Effector memory CD4-positive, alpha-beta T cell (primary cell): Measurements from ENCODE around the gene ZNF550.

Source experiments
- DNase-seq, 3 donors: peaks; one replicate each; pipeline ENCODE4 v3.0.0-alpha.2; 2020
- H3K27ac ChIP-seq: 2 replicates; pipeline ENCODE4 v1.7.0; 2013; ENCODE audit warnings: mild to moderate bottlenecking, low read length, moderate library complexity; ENCODE audit not compliant: insufficient read depth, poor library complexity, severe bottlenecking
- H3K27me3 ChIP-seq: replicated peaks from 2 replicates; pipeline ENCODE4 v1.7.0; 2013; ENCODE audit warnings: mild to moderate bottlenecking, low read length; ENCODE audit not compliant: insufficient read depth, control insufficient read depth, poor library complexity, severe bottlenecking
- H3K36me3 ChIP-seq: 2 replicates; pipeline ENCODE4 v1.7.0; 2013; ENCODE audit warnings: mild to moderate bottlenecking, low read length, moderate library complexity; ENCODE audit not compliant: control insufficient read depth, insufficient read depth
- H3K4me1 ChIP-seq: 2 replicates; pipeline ENCODE4 v1.7.0; 2013; ENCODE audit warnings: low read length, mild to moderate bottlenecking; ENCODE audit not compliant: control insufficient read depth, insufficient read depth, poor library complexity, severe bottlenecking
- H3K4me3 ChIP-seq: 2 replicates; pipeline ENCODE4 v1.7.0; 2013; ENCODE audit warnings: low read length, low read depth, mild to moderate bottlenecking; ENCODE audit not compliant: insufficient read depth, poor library complexity, severe bottlenecking
- H3K9me3 ChIP-seq: 2 replicates; pipeline ENCODE4 v1.7.0; 2013; ENCODE audit warnings: mild to moderate bottlenecking, low read length, moderate library complexity; ENCODE audit not compliant: control insufficient read depth
- total RNA-seq, 3 donors: gene quantifications; one replicate each; lab custom pipeline; 2026; lab: John Stamatoyannopoulos, UW

ZNF550 gene
- 13.8 to 27.1 (median 23.0) reads per million in 3 donors for total RNA-seq

- peak within 1 kb of the TSS; percentile 52 for H3K27ac ChIP-seq
- H3K4me1 ChIP-seq, result no peaks in the 10 kb centered on the region
- H3K4me3 ChIP-seq, result peak within 1 kb of the TSS; percentile 83
- peaks cover under 1% of the 10 kb centered on the region for H3K9me3 ChIP-seq
- peaks cover 19% of the 10 kb centered on the region for H3K36me3 ChIP-seq
- peak; percentile 69 to 75 (median 75) for DNase-seq
- H3K27me3 ChIP-seq, result no peaks in the 10 kb centered on the region
Measured at GRCh38 chr19:57559404-57560025, at the start of gene ZNF550. Gene ZNF550, minus strand, starts transcription at chr19:57559863. Its CDS starts 181 bp downstream, at chr19:57559682.

GRCh38 chr19:57606931-57607330 lies 47.3 kb upstream of the ZNF550 start:
- Histone ChIP-seq H3K36me3 (peaks cover 31% of the 10 kb centered on the region), H3K27me3 (no peaks in the 10 kb centered on the region), H3K4me1 (no peaks in the 10 kb centered on the region), H3K9me3 (peaks cover 27% of the 10 kb centered on the region), H3K4me3 (no peak overlapping the region), H3K27ac (no peak overlapping the region)
- no peak for DNase-seq

- Histone ChIP-seq H3K36me3 (peaks cover 16% of the 10 kb centered on the region), H3K4me3 (peak within 1 kb of the TSS; percentile 77), H3K4me1 (peaks cover 4% of the 10 kb centered on the region), H3K9me3 (peaks cover 10% of the 10 kb centered on the region), H3K27ac (no peak within 1 kb of the TSS), H3K27me3 (no peaks in the 10 kb centered on the region)
- DNase-seq, result peak; percentile 56 to 74 (median 68)
Measured at GRCh38 chr19:57599761-57600383, 40.2 kb upstream of the ZNF550 start, which contains the start of gene ZNF530. Gene ZNF530, plus strand, starts transcription at chr19:57599885. Its CDS starts 4,461 bp downstream, at chr19:57604346.

GRCh38 chr19:57599377-57599760 lies 39.7 kb upstream of the ZNF550 start:
- no peak for DNase-seq
- Histone ChIP-seq H3K36me3 (peaks cover 11% of the 10 kb centered on the region), H3K4me3 (peak overlapping the region; percentile 77), H3K4me1 (peaks cover 4% of the 10 kb centered on the region), H3K9me3 (peaks cover 10% of the 10 kb centered on the region), H3K27ac (no peak overlapping the region), H3K27me3 (no peaks in the 10 kb centered on the region)

GRCh38 chr19:57587529-57587928 lies 27.9 kb upstream of the ZNF550 start:
- Histone ChIP-seq H3K4me3 (no peak overlapping the region), H3K4me1 (peaks cover 7% of the 10 kb centered on the region), H3K27ac (no peak overlapping the region), H3K36me3 (peaks cover 32% of the 10 kb centered on the region), H3K27me3 (no peaks in the 10 kb centered on the region), H3K9me3 (peaks cover 60% of the 10 kb centered on the region)
- no peak for DNase-seq

- H3K27ac ChIP-seq, result peak within 1 kb of the TSS; percentile 30
- peaks cover 7% of the 10 kb centered on the region for H3K4me1 ChIP-seq
- H3K4me3 ChIP-seq, result peak within 1 kb of the TSS; percentile 62
- H3K27me3 ChIP-seq, result no peaks in the 10 kb centered on the region
- H3K36me3 ChIP-seq, result peaks cover 12% of the 10 kb centered on the region
- H3K9me3 ChIP-seq, result peaks cover 23% of the 10 kb centered on the region
- DNase-seq, result peak; percentile 73 to 79 (median 79)
Measured at GRCh38 chr19:57583521-57584416, 24.1 kb upstream of the ZNF550 start, which contains the start of gene ZIK1. Gene ZIK1, plus strand, starts transcription at chr19:57584145. Its CDS starts 212 bp downstream, at chr19:57584357.

- no peak for DNase-seq
- Histone ChIP-seq H3K27ac (no peak overlapping the region), H3K36me3 (peaks cover 5% of the 10 kb centered on the region), H3K4me3 (peak overlapping the region; percentile 62), H3K9me3 (peaks cover 21% of the 10 kb centered on the region), H3K4me1 (peaks cover 7% of the 10 kb centered on the region), H3K27me3 (no peaks in the 10 kb centered on the region)
Measured at GRCh38 chr19:57583104-57583520, 23.4 kb upstream of the ZNF550 start.

- no peaks in the 10 kb centered on the region for H3K27me3 ChIP-seq
- H3K36me3 ChIP-seq, result peaks cover 34% of the 10 kb centered on the region
- peaks cover 33% of the 10 kb centered on the region for H3K9me3 ChIP-seq
- DNase-seq, result peak; percentile 92 to 94 (median 93)
- peak within 1 kb of the TSS; percentile 94 for H3K4me3 ChIP-seq
- H3K4me1 ChIP-seq, result peaks cover 2% of the 10 kb centered on the region
- peak within 1 kb of the TSS; percentile 73 for H3K27ac ChIP-seq
Measured at GRCh38 chr19:57578487-57579205, 19.0 kb upstream of the ZNF550 start, which contains the start of gene ZNF416. Gene ZNF416, minus strand, starts transcription at chr19:57578911. Its CDS starts 207 bp downstream, at chr19:57578704.

- H3K27me3 ChIP-seq, result no peaks in the 10 kb centered on the region
- no peak overlapping the region for H3K4me3 ChIP-seq
- no peak overlapping the region for H3K27ac ChIP-seq
- peaks cover 52% of the 10 kb centered on the region for H3K36me3 ChIP-seq
- DNase-seq, result no peak
- no peaks in the 10 kb centered on the region for H3K4me1 ChIP-seq
- peaks cover 45% of the 10 kb centered on the region for H3K9me3 ChIP-seq
Measured at GRCh38 chr19:57576661-57577060, 17.0 kb upstream of the ZNF550 start.
